Smooth muscle cell of the brain vasculature (primary cell): ENCODE measurements around the gene TMEM270.
"Not testable (repeated sequence)": the region's sequence is repeated elsewhere in the genome, so short reads cannot be mapped to it uniquely, and the experiment has no call there.

Experiments
- DNase-seq: peaks from one replicate; pipeline ENCODE4 v3.0.0-alpha.2; 2012; ENCODE audit warnings: low read depth, low spot score

Gene TMEM270

GRCh38 chr7:73858807-73859206, 2.2 kb upstream of the TMEM270 start:
- no peak for DNase-seq

DNA sequence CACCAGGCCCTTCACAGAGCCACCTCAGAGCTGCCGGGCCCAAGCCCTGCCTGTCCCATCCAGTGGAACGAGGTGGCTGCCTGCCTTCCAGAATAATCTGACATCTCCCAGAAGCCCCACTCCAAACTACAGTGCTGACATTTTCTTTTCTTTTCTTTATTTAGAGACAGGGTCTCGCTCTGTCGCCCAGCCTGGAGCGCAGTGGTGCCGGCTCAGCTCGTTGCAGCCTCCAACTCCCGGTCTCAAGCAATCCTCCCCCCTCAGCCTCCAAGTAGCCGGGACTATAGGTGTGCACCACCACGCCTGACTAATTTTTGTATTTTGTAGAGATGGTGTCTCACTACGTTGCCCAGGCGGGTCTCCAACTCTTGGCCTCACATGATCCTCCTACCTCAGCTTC, 346 bp downstream of the TMEM270 start:
- DNase-seq: no peak

GRCh38 chr7:73864981-73865711, 4.2 kb downstream of the TMEM270 start:
- DNase-seq: no peak

DNA sequence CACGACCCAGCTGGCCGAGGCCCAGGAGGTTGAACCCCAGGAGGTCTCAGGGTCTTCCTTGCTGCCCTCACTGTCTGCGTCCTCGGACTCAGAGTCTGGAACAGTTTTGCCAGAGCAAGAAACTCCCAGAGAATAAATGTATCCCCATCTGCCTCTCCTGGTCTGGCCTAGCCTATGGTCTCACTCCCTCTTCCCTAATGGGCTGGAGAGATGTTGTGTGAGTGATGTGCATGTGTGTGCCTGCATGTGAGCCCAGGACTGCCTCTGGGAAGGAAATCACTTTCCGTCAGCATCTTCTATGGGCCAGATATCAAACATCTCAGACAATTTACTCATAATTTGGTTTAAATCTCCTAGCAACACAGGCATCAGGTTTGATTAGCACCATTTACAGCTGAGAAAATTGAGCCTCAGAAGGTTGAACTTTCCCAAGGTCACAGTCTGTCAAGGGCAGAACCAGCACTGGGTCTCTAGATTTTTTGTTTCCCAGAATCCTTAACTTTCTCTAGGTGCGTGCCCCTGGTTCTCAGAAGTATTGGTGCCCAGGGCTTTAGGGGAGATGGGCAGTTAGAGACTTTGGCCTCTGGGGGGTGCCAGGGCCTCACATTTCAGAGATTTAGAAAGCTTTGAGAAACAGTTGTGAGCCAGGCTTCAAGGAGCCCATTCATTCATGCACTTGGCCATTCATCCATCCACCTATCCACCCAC, 4.9 kb downstream of the TMEM270 start:
- DNase-seq: no peak

DNA sequence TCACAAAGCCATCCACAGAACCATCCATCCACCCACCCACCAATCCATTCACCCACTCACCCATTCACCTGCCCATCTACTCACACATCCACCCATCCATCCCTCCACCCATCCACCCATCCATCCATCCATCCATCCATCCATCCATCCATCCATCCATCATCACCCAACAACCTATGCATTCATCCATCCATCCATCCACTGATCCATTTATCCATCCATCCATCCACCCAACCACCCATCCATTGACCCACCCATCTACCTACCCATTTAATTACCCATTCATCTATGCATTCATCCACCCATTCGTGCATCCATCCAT, 5.4 kb downstream of the TMEM270 start:
- DNase-seq: no peak

GRCh38 chr7:73869011-73869798, 8.2 kb downstream of the TMEM270 start:
- no peak for DNase-seq

- no peak for DNase-seq
Observed at GRCh38 chr7:73870041-73870492, 9.1 kb downstream of the TMEM270 start.

DNA sequence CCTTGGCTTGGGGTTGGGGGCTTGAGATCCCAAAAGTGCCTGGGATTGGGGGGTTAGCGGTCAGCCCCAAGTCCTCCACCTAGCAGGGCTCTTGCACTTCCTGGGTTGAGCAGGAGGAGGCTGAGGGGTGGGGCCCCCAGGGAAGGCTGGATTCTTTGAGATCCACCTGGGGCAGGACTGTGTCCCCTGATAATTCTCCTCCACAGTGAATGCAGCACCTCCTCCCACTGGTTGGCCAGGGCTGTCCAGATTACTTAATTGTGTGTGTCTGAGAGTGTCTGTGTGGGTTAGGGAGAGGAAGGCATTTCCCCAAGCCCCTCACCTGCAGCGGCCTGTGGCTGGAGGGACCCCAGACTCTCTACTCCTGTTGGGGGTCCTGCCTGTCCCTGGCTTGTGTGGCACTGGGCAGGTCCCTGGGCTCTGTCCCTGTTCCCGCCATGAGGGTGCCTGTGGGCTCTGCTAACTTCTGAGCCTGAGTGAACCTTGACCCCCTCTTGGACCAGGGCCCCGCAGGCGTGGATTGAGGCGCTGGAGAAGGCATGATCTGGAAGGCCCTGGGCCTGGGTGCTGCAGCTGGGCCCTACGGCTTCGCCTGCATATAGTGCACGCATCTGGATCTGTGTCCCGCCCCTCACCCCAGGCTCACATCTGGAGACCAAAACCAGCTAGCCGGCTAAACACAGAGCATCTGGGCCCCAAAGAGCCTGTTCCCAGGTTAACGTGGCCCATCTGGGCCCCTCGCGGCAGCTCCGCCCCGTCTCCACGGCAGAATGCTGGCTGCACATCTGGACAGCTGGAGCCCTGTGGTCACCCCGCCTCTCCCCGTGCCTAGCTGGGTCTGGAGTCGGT, 10.4 kb downstream of the TMEM270 start:
- DNase-seq: no peak

DNA sequence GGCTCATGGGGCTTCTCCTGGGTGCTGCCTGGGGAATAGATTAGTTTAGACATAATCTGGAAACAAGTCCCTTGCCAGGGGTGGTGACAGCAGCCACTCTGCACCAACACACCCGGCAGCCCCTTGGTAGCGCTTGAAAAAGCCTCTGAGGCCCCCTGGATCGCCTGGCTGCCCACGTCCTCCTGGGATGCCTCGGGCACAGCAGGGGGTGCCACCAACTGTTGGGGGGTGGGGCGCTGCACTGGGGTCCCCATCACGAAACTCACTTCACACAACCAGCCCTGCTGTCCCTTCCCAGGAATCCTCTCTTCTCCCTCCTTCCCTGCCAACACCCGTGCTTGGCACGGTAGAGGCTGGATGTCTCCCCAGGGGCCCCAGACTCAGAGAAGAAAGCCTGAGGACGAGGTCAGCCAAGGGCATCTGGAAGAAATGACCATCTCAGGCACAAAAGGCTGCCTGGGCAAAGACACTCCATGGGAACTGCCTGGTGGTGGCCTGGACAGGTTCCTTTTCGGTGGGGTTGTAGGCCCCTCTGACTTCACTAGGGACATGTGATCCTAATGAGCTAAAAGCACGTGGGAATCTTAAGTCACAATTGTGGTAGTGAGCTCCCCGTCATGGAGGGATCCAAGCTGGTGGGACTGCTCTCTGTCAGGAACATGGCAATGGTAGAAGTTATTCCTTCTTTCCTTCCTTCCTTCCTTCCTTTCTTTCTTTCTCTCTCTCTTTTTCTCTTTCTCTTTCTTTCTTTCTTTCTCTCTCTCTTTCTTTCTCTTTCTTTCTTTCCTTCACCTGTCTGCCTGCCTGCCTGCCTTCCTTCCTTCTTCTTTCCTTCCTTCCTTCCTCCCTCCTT, 11.3 kb downstream of the TMEM270 start:
- no peak for DNase-seq

DNA sequence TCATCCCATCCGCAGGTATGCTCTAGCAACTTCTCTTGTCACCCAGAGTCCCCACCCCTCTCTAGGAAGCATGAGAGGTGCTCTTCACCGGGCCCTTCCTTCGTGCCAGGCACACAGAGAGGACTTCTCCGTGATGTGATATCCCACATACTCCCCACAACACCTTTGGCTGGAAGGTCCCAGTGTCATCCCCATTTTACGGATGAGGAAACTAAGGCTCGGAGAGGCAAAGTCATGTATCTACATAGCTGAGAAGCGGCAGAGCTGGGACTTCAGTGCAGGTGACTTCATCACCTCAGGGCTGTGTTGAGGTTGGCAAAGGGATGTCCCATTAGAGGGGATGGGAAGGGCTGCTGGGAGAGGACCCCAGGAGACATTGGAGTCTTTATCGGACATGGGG, 15.4 kb downstream of the TMEM270 start:
- DNase-seq: no peak

GRCh38 chr7:73876973-73877372, 16.0 kb downstream of the TMEM270 start:
- DNase-seq: no peak

DNA sequence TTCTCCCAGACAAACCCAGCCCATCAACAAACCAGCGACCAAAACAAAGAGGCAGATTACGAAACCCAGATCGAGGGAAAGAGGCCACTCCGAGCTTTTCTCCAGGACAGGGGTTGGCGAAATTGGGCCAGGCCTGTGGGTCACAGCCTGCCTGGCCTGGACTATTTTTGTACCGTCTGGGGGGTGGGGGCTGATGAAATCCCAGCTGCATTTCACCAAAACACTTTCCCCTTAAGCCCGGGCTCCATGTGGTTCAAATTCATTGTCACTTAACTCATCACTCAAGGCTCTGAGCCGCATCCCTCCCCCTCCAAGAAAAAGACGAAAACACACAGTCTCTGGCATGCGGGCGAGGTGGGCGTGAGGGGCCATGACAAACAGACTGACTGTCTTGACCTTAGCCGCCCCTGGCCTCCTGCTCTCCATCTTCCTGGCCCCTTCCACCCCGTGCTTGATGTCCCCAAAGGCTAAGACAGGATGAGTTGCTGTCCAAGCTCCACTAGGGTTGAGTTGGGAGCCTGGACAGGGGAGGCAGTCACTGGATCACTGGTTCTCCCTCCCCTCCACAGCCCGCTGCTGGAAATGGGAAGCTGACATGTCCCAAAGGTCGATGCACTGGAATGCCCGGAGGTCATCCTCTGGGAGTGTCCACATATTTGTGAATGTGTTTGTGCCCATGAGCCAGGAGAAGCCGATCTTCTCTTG, 19.2 kb downstream of the TMEM270 start:
- DNase-seq: no peak

GRCh38 chr7:73880755-73881328, 19.9 kb downstream of the TMEM270 start:
- no peak for DNase-seq

GRCh38 chr7:73881352-73882046, 20.5 kb downstream of the TMEM270 start:
- DNase-seq: no peak

DNA sequence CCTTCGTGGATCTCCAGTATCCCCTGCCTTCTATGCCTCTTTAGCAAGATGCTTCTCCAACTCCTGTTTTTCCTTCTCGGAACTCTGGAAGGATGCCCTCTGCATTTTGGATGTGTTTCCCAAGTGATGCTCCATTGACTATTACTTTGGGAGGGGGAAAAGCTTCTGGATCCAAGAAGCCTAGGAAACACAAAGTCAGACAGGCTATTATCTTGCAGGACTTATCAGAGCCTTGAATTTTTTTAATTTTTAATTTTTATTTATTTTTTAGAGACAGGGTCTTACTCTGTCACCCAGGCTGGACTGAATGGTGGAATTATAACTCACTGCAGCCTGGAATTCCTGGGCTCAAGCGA, 21.1 kb downstream of the TMEM270 start:
- DNase-seq: no peak

DNA sequence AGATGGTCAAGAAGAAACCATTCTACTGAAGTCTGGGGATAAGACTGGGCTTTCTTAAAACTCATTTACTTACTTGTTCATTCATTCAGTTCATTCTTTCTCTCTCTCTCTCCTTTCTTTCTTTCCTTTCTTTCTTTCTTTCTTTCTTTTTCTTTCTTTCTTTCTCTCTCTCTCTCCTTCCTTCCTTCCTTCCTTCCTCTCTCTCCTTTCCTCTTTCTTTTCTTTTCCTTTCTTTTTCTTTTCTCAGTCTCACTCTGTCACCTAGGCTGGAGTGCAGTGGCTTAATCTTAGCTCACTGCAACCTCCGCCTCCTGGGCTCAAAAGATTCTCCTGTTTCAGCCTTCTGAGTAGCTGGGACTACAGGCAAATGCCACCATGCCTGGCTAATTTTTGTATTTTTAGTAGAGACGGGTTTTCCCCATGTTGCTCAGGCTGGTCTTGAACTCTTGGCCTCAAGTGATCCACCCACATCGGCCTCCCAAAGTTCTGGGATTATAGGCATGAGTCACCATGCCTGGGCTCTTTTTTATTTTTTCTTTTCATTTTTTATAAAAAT, 24.0 kb downstream of the TMEM270 start:
- DNase-seq: not testable (repeated sequence)

GRCh38 chr7:73885433-73885974, 24.5 kb downstream of the TMEM270 start:
- no peak for DNase-seq

DNA sequence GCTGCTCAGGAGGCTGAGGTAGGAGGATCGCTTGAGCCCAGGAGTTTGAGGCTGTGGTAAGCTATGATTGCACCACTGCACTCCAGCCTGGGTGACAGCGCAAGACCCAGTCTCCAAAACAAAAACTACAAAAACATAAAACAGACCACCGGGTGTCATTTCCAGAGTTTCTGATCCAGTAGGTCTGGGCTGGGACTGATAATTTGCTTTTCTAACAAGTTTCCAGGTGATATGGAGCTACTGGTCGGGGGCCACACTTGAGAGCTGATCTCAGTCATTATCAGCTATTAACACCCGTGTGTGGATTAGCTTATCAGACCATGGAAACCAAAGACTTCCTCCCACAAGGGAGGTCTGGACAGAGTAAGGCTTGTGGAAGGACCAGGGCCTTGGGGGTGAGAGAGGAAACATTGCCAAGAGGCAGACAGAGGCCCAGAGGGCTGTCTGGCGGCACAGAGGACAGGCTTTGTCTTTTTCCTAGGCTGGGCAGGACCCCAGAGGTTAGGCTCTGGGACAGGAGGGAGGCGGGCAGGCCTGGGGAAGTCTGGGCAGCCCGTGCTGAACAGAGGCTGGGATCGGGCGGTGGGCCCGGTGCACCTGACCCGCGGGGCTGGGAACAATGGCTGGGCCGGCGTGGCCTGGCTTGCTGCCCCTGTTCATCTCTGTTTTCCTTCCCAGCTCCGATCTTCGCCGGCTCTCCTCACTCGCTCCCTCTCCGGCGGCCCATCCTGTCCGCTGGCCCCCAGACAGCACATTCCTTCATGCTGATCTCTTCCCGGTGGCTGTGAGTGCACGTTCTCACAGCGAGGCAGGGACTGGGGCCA, 25.2 kb downstream of the TMEM270 start:
- no peak for DNase-seq
